HEK293 (cell line): ENCODE data around the gene MED25.

ENCODE experiments used
- CTCF ChIA-PET: fragments of 350-600 bp; formaldehyde crosslinking; extraction: SDS; loops from one replicate; lab custom pipeline; 2021; ENCODE audit warnings: antibody characterized with exemption; lab: Yijun Ruan, JAX
- POLR2A ChIA-PET: fragments of 300-600 bp; formaldehyde crosslinking; extraction: SDS; loops from one replicate; lab custom pipeline; 2020; ENCODE audit warnings: antibody characterized with exemption, inconsistent platforms; lab: Yijun Ruan, JAX
- H3K27ac ChIP-seq: fragments of 200-500 bp; sonication (Bioruptor generic); 2 replicates; pipeline ENCODE4 v1.5.1; 2014; ENCODE audit warnings: low read depth, low read length, control low read depth, inconsistent platforms; ENCODE audit errors: extremely low read depth
- H3K36me3 ChIP-seq, 2 experiments: fragments of 200-500 bp in 1 of 2; sonication (Bioruptor generic) in 1 of 2; 1 replicate in 1 of 2; 2 replicates in 1 of 2; pipeline ENCODE4 v1.5.1; 2014 to 2017; ENCODE audit warnings: inconsistent platforms in 2 of 2, low read length in 2 of 2; ENCODE audit not compliant: control insufficient read depth in 2 of 2, insufficient read depth in 1 of 2
- H3K4me1 ChIP-seq: fragments of 200-500 bp; sonication (Bioruptor generic); 2 replicates; pipeline ENCODE4 v1.5.1; 2014; ENCODE audit warnings: mild to moderate bottlenecking, low read length, inconsistent platforms; ENCODE audit not compliant: control insufficient read depth, insufficient read depth
- H3K4me3 ChIP-seq: 2 replicates; pipeline ENCODE4 v1.5.1; 2011; ENCODE audit warnings: low read depth, mild to moderate bottlenecking, control low read depth, low read length, moderate library complexity
- H3K9me3 ChIP-seq: fragments of 200-500 bp; sonication (Bioruptor generic); 2 replicates; pipeline ENCODE4 v1.5.1; 2014; ENCODE audit warnings: low read depth, low read length, inconsistent platforms; ENCODE audit not compliant: control insufficient read depth, insufficient read depth
- BCL11A ChIP-seq: fragments of 450-650 bp; formaldehyde crosslinking; IDR thresholded peaks from 2 replicates; pipeline ENCODE4 v1.5.1; 2016; ENCODE audit warnings: low read depth, missing biosample characterization, missing genetic modification characterization
- CTCF ChIP-seq: fragments of 450-650 bp; formaldehyde crosslinking; IDR thresholded peaks from 2 replicates; pipeline ENCODE4 v1.5.1; 2016; ENCODE audit warnings: missing biosample characterization, missing genetic modification characterization
- GLIS2 ChIP-seq: fragments of 450-650 bp; formaldehyde crosslinking; IDR thresholded peaks from 2 replicates; pipeline ENCODE4 v1.5.1; 2016; ENCODE audit warnings: missing biosample characterization, missing genetic modification characterization
- KLF1 ChIP-seq: fragments of 450-650 bp; formaldehyde crosslinking; IDR thresholded peaks from 2 replicates; pipeline ENCODE4 v1.5.1; 2016; ENCODE audit warnings: missing biosample characterization, missing genetic modification characterization
- OVOL3 ChIP-seq: fragments of 450-650 bp; formaldehyde crosslinking; IDR thresholded peaks from 2 replicates; pipeline ENCODE4 v1.5.1; 2016; ENCODE audit warnings: missing biosample characterization, missing genetic modification characterization
- PATZ1 ChIP-seq: fragments of 450-650 bp; formaldehyde crosslinking; IDR thresholded peaks from 2 replicates; pipeline ENCODE4 v1.5.1; 2016; ENCODE audit warnings: missing biosample characterization, missing genetic modification characterization
- PRDM1 ChIP-seq: fragments of 450-650 bp; formaldehyde crosslinking; IDR thresholded peaks from 2 replicates; pipeline ENCODE4; 2016; ENCODE audit warnings: missing biosample characterization, missing genetic modification characterization
- WT1 ChIP-seq: fragments of 450-650 bp; formaldehyde crosslinking; IDR thresholded peaks from 2 replicates; pipeline ENCODE4 v1.5.1; 2016; ENCODE audit warnings: missing biosample characterization, missing genetic modification characterization
- ZBTB10 ChIP-seq: fragments of 450-650 bp; formaldehyde crosslinking; IDR thresholded peaks from 2 replicates; pipeline ENCODE4 v1.5.1; 2016; ENCODE audit warnings: missing biosample characterization, missing genetic modification characterization
- ZBTB17 ChIP-seq: fragments of 450-650 bp; formaldehyde crosslinking; IDR thresholded peaks from 2 replicates; pipeline ENCODE4 v1.5.1; 2016; ENCODE audit warnings: missing biosample characterization, missing genetic modification characterization
- ZFP69B ChIP-seq: fragments of 450-650 bp; formaldehyde crosslinking; IDR thresholded peaks from 2 replicates; pipeline ENCODE4 v1.5.1; 2016; ENCODE audit warnings: missing biosample characterization, missing genetic modification characterization
- ZNF112 ChIP-seq: fragments of 450-650 bp; formaldehyde crosslinking; IDR thresholded peaks from 2 replicates; pipeline ENCODE4 v1.5.0; 2017; ENCODE audit warnings: missing biosample characterization, missing genetic modification characterization
- ZNF184 ChIP-seq: fragments of 450-650 bp; IDR thresholded peaks from 2 replicates; pipeline ENCODE4 v1.5.1; 2018; ENCODE audit warnings: missing biosample characterization, mild to moderate bottlenecking, missing genetic modification characterization
- ZNF274 ChIP-seq, 2 experiments: fragments of 200-500 bp in 1 of 2; fragments of 450-650 bp in 1 of 2; sonication (Bioruptor generic) in 1 of 2; formaldehyde crosslinking in 1 of 2; IDR thresholded peaks; 2 replicates each; pipeline versions ENCODE4 v1.5.1 to v1.6.1; 2014 to 2016; ENCODE audit warnings: borderline replicate concordance in 1 of 2, inconsistent platforms in 1 of 2, low read length in 1 of 2, missing biosample characterization in 1 of 2, missing genetic modification characterization in 1 of 2
- ZNF366 ChIP-seq: fragments of 450-650 bp; formaldehyde crosslinking; conservative IDR thresholded peaks from 2 replicates; pipeline ENCODE4 v1.5.1; 2016; ENCODE audit warnings: missing biosample characterization, missing genetic modification characterization
- ZNF544 ChIP-seq: fragments of 450-650 bp; formaldehyde crosslinking; IDR thresholded peaks from 2 replicates; pipeline ENCODE4 v1.5.0; 2017; ENCODE audit warnings: missing biosample characterization, missing genetic modification characterization
- ZNF585B ChIP-seq: fragments of 450-650 bp; formaldehyde crosslinking; IDR thresholded peaks from 2 replicates; pipeline ENCODE4 v1.5.1; 2016; ENCODE audit warnings: missing biosample characterization, missing genetic modification characterization
- ZNF639 ChIP-seq: fragments of 450-650 bp; formaldehyde crosslinking; IDR thresholded peaks from 2 replicates; pipeline ENCODE4 v1.5.1; 2016; ENCODE audit warnings: missing biosample characterization, missing genetic modification characterization
- ZNF692 ChIP-seq: fragments of 450-650 bp; formaldehyde crosslinking; IDR thresholded peaks from 2 replicates; pipeline ENCODE4 v1.5.1; 2016; ENCODE audit warnings: missing biosample characterization, missing genetic modification characterization
- ZNF701 ChIP-seq: fragments of 450-650 bp; formaldehyde crosslinking; IDR thresholded peaks from 2 replicates; pipeline ENCODE4 v1.5.1; 2016; ENCODE audit warnings: missing biosample characterization, missing genetic modification characterization
- ZNF747 ChIP-seq: fragments of 450-650 bp; formaldehyde crosslinking; IDR thresholded peaks from 2 replicates; pipeline ENCODE4 v1.5.1; 2016; ENCODE audit warnings: missing biosample characterization, missing genetic modification characterization
- ZNF785 ChIP-seq: fragments of 450-650 bp; formaldehyde crosslinking; IDR thresholded peaks from 2 replicates; pipeline ENCODE4 v1.5.1; 2016; ENCODE audit warnings: missing biosample characterization, missing genetic modification characterization
- ZNF791 ChIP-seq: fragments of 450-650 bp; formaldehyde crosslinking; IDR thresholded peaks from 2 replicates; pipeline ENCODE4 v1.5.1; 2016; ENCODE audit warnings: missing biosample characterization, missing genetic modification characterization
- ZSCAN30 ChIP-seq: fragments of 450-650 bp; IDR thresholded peaks from 2 replicates; pipeline ENCODE4 v1.5.1; 2018; ENCODE audit warnings: missing biosample characterization, mild to moderate bottlenecking, missing genetic modification characterization, moderate library complexity

The MED25 gene

GRCh38 chr19:49801401-49801888, 16.6 kb upstream of the MED25 start:
- H3K36me3 ChIP-seq = peaks cover 25 to 73% of the 10 kb centered on the region in 2 experiments; a peak in 2 of 3 replicates
- TF ChIP-seq ZNF544 (tag by site-specific recombination) (no peak), ZNF274 (IDR thresholded peaks at IDR 0.05; ENCODE audit: low read length) (no peak), ZNF274 (tag by site-specific recombination; IDR thresholded peaks at IDR 0.05; ENCODE audit: borderline replicate concordance) (no peak), ZNF747 (tag by site-specific recombination) (no peak), ZNF585B (tag by site-specific recombination) (no peak), ZNF639 (tag by site-specific recombination) (no peak), ZNF184 (tag by site-specific recombination) (no peak), ZNF701 (tag by site-specific recombination) (no peak), ZBTB10 (tag by site-specific recombination) (no peak), KLF1 (tag by site-specific recombination) (no peak), BCL11A (tag by site-specific recombination) (no peak), ZNF112 (tag by site-specific recombination) (no peak)
- no peak overlapping the region for H3K4me3 ChIP-seq
- H3K4me1 ChIP-seq = no peaks in the 10 kb centered on the region
- POLR2A ChIA-PET = no interaction called here
- no peak overlapping the region for H3K27ac ChIP-seq
- no peaks in the 10 kb centered on the region for H3K9me3 ChIP-seq
- CTCF ChIA-PET = no interaction called here

GRCh38 chr19:49801966-49802661, 16.0 kb upstream of the MED25 start:
- Histone ChIP-seq H3K4me1 (no peaks in the 10 kb centered on the region), H3K9me3 (no peaks in the 10 kb centered on the region), H3K36me3 (peaks cover 21 to 68% of the 10 kb centered on the region in 2 experiments; a peak in 2 of 3 replicates), H3K4me3 (no peak overlapping the region), H3K27ac (no peak overlapping the region)
- ChIA-PET CTCF (interaction anchor here (0.7 kb wide), 1 partner anchor 70 kb away, joined by 3 read pairs; no protein-coding TSS in a partner anchor), POLR2A (interaction anchor here (1.0 kb wide), 1 partner anchor 11 kb away, joined by 3 read pairs; the partner anchor contains the start of gene FUZ)
- no peak for TF ChIP-seq OVOL3
- TF ChIP-seq ZNF791 (tag by site-specific recombination) = no peak
- TF ChIP-seq ZNF692 = 0 out of 2 replicates have a peak, but pooled peaks have one; percentile 17
- peak; percentile 92 for TF ChIP-seq ZBTB17 (tag by site-specific recombination)
- TF ChIP-seq ZFP69B (tag by site-specific recombination) = 0 out of 2 replicates have a peak, but pooled peaks have one; percentile 14
- no peak for TF ChIP-seq ZNF785 (tag by site-specific recombination)
- TF ChIP-seq ZNF366 (tag by site-specific recombination) = peak; percentile 93
- peak; percentile 55 for TF ChIP-seq GLIS2 (tag by site-specific recombination)
- TF ChIP-seq PRDM1 (tag by site-specific recombination) = peak; percentile 91
- TF ChIP-seq ZSCAN30 (tag by site-specific recombination) = no peak
- TF ChIP-seq BCL11A (tag by site-specific recombination) = 0 out of 2 replicates have a peak, but pooled peaks have one; percentile 13
- 0 out of 2 replicates have a peak, but pooled peaks have one; percentile 34 for TF ChIP-seq KLF1 (tag by site-specific recombination)
- TF ChIP-seq PATZ1 = peak; percentile 43; the same call in 1 of the 2 replicates
- peak; percentile 60 for TF ChIP-seq CTCF (tag by site-specific recombination)
- TF ChIP-seq WT1 (tag by site-specific recombination) = no peak
